HG03378 (cell line): ENCODE results near the gene ADPRHL1.
"Not testable (repeated sequence)": the region's sequence is repeated elsewhere in the genome, so short reads cannot be mapped to it uniquely, and the experiment has no call there.

ENCODE experiments used
- ATAC-seq: cut with Tn5 transposase; IDR thresholded peaks from one replicate; pipeline ENCODE4 v1.9.1; 2021; ENCODE audit warnings: mild to moderate bottlenecking, moderate library complexity; ENCODE audit not compliant: unreplicated experiment

ADPRHL1 gene

GRCh38 chr13:113403255-113404104 is 49.8 kb downstream of the ADPRHL1 start:
- no peak for ATAC-seq

- no peak for ATAC-seq
These were observed 50.6 kb downstream of the ADPRHL1 start for GRCh38 chr13:113402471-113403254.

GRCh38 chr13:113401452-113402415 is 51.6 kb downstream of the ADPRHL1 start:
- no peak for ATAC-seq

- ATAC-seq: no peak
These were observed 52.5 kb downstream of the ADPRHL1 start for GRCh38 chr13:113400621-113401451.

- ATAC-seq: no peak
These were observed 53.5 kb downstream of the ADPRHL1 start for GRCh38 chr13:113399755-113400149.

GRCh38 chr13:113398963-113399754 is 54.1 kb downstream of the ADPRHL1 start:
- no peak for ATAC-seq

- ATAC-seq: no peak
These were observed 55.5 kb downstream of the ADPRHL1 start for GRCh38 chr13:113397608-113398425.

GRCh38 chr13:113394339-113394640 is 59.0 kb downstream of the ADPRHL1 start:
- peak; percentile 14 for ATAC-seq

GRCh38 chr13:113393563-113394338 is 59.5 kb downstream of the ADPRHL1 start:
- ATAC-seq: peak; percentile 84

- ATAC-seq: no peak
These were observed 60.1 kb downstream of the ADPRHL1 start for GRCh38 chr13:113393226-113393562.

- no peak for ATAC-seq
These were observed 62.3 kb downstream of the ADPRHL1 start for GRCh38 chr13:113390874-113391497.

GRCh38 chr13:113389586-113389985 is 63.7 kb downstream of the ADPRHL1 start:
- not testable (repeated sequence) for ATAC-seq

- ATAC-seq: no peak
These were observed 65.9 kb downstream of the ADPRHL1 start for GRCh38 chr13:113387396-113387795.

- ATAC-seq: no peak
These were observed 70.2 kb downstream of the ADPRHL1 start for GRCh38 chr13:113383089-113383488.

GRCh38 chr13:113382542-113382941 is 70.7 kb downstream of the ADPRHL1 start:
- ATAC-seq: not testable (repeated sequence)

GRCh38 chr13:113378825-113379224 is 74.5 kb downstream of the ADPRHL1 start:
- no peak for ATAC-seq

- no peak for ATAC-seq
These were observed 78.6 kb downstream of the ADPRHL1 start for GRCh38 chr13:113374511-113375175.
